GM12891 (cell line): ENCODE measurements around the gene TNS3.

Experiments used
- POLR2A ChIP-seq: IDR thresholded peaks from 2 replicates; pipeline ENCODE4 v1.6.1; 2011; ENCODE audit warnings: low read depth, low read length, control low read depth
- POLR2AphosphoS5 ChIP-seq: IDR thresholded peaks from 2 replicates; pipeline ENCODE4 v1.6.1; 2011; ENCODE audit warnings: low read depth, low read length, control low read depth

- TF ChIP-seq POLR2A (no peak), POLR2AphosphoS5 (no peak)
Measured at GRCh38 chr7:47421456-47421855, 160.5 kb downstream of the TNS3 start.
